Suprapubic skin (tissue), 4 donors: ENCODE data around the gene CHIA.

Source experiments
- CTCF ChIP-seq, 2 donors: fragments of 200-600 bp in 1 of 2; fragments of 450-650 bp in 1 of 2; sonication (generic) in 1 of 2; IDR thresholded peaks; one replicate each; pipeline ENCODE4 v1.5.1; 2016 to 2019; ENCODE audit warnings: antibody characterized with exemption in 2 of 2, mild to moderate bottlenecking in 1 of 2, moderate library complexity in 1 of 2
- POLR2A ChIP-seq, 2 donors: fragments of 450-650 bp; IDR thresholded peaks; one replicate each; pipeline ENCODE4 v1.6.1; 2017; ENCODE audit warnings: antibody characterized with exemption in 2 of 2, mild to moderate bottlenecking in 2 of 2, moderate library complexity in 2 of 2
- POLR2AphosphoS5 ChIP-seq, 3 donors: sonication (generic); formaldehyde crosslinking; IDR thresholded peaks; one replicate each; pipeline ENCODE4 v1.6.1; 2017; ENCODE audit warnings: antibody characterized with exemption in 3 of 3

GRCh38 chr1:111309690-111310089 is 19.0 kb downstream of the CHIA start:
- TF ChIP-seq CTCF (IDR thresholded peaks at IDR 0.05) (no peak), POLR2A (IDR thresholded peaks at IDR 0.05) (no peak), POLR2AphosphoS5 (IDR thresholded peaks at IDR 0.05) (no peak)
